GM18867 (cell line): ENCODE data around the gene KTI12.
"Not testable (repeated sequence)": the region's sequence is repeated elsewhere in the genome, so short reads cannot be mapped to it uniquely, and the experiment has no call there.

Experiments used
- ATAC-seq: cut with Tn5 transposase; IDR thresholded peaks from one replicate; pipeline ENCODE4 v1.9.1; 2021; ENCODE audit warnings: mild to moderate bottlenecking, moderate library complexity; ENCODE audit not compliant: unreplicated experiment

The KTI12 gene

GRCh38 chr1:52033190-52034049 lies at the start of gene KTI12:
Gene KTI12, minus strand, starts transcription at chr1:52033810. Its CDS starts 49 bp downstream, at chr1:52033761.
- peak; percentile 84 for ATAC-seq

GRCh38 chr1:52080014-52080415 lies 46.4 kb upstream of the KTI12 start:
- no peak for ATAC-seq

- ATAC-seq = not testable (repeated sequence)
Observed at GRCh38 chr1:52077277-52077676, 43.7 kb upstream of the KTI12 start.

- ATAC-seq = no peak
Observed at GRCh38 chr1:52072291-52072690, 38.7 kb upstream of the KTI12 start.

- no peak for ATAC-seq
Observed at GRCh38 chr1:52070704-52071103, 37.1 kb upstream of the KTI12 start.

- ATAC-seq = no peak
Observed at GRCh38 chr1:52063192-52063591, 29.6 kb upstream of the KTI12 start.

- no peak for ATAC-seq
Observed at GRCh38 chr1:52060822-52061221, 27.2 kb upstream of the KTI12 start.

- ATAC-seq = no peak
Observed at GRCh38 chr1:52059888-52060287, 26.3 kb upstream of the KTI12 start.

GRCh38 chr1:52059321-52059720 lies 25.7 kb upstream of the KTI12 start:
- no peak for ATAC-seq

- no peak for ATAC-seq
Observed at GRCh38 chr1:52057876-52058415, 24.3 kb upstream of the KTI12 start.

- ATAC-seq = no peak
Observed at GRCh38 chr1:52057255-52057654, 23.6 kb upstream of the KTI12 start.

GRCh38 chr1:52056937-52057231 lies 23.3 kb upstream of the KTI12 start:
- ATAC-seq = peak; percentile 29

GRCh38 chr1:52056163-52056936 lies 22.7 kb upstream of the KTI12 start, which contains the start of gene BTF3L4:
Gene BTF3L4, plus strand, starts transcription at chr1:52056295. Its CDS starts 3,553 bp downstream, at chr1:52059848.
- peak; percentile 86 for ATAC-seq

- ATAC-seq = no peak
Observed at GRCh38 chr1:52055866-52056162, 22.2 kb upstream of the KTI12 start.

GRCh38 chr1:52055066-52055865 lies 21.7 kb upstream of the KTI12 start, which contains the start of gene TXNDC12:
Gene TXNDC12, minus strand, starts transcription at chr1:52055191. Its CDS starts 95 bp downstream, at chr1:52055096.
- peak; percentile 36 for ATAC-seq

GRCh38 chr1:52054496-52055065 lies 21.0 kb upstream of the KTI12 start:
- ATAC-seq = no peak

- ATAC-seq = no peak
Observed at GRCh38 chr1:52053862-52054261, 20.3 kb upstream of the KTI12 start.

GRCh38 chr1:52049337-52049736 lies 15.7 kb upstream of the KTI12 start:
- ATAC-seq = not testable (repeated sequence)

GRCh38 chr1:52045666-52046195 lies 12.1 kb upstream of the KTI12 start:
- ATAC-seq = not testable (repeated sequence)

- no peak for ATAC-seq
Observed at GRCh38 chr1:52045236-52045635, 11.6 kb upstream of the KTI12 start.
